Endometrial microvascular endothelial cells (primary cell): Measurements from ENCODE around the gene DLGAP5. TPM values are rescaled to one million over a fixed set of nuclear protein-coding genes. Genes with fewer than 3 reads are reported as not detected.

ENCODE experiments used
- in situ Hi-C: cut with HindIII; loops from 2 replicates; pipeline ENCODE4 v1.10.0; 2017; ENCODE audit warnings: low sequenced_read_pairs, low pct_unique_long_range_greater_than_20kb; ENCODE audit errors: inconsistent ontology term
- total RNA-seq: library from RNA; depleted of rRNA; stranded (reverse); fragments of >200 nt; gene quantifications from one replicate; pipeline ENCODE4 v1.2.3, GENCODE V29; 2015; ENCODE audit errors: inconsistent ontology term

DLGAP5 gene
- total RNA-seq, 1 donor from 2014 or later, result 62.4 TPM

- in situ Hi-C loops, result no loop called here
Observed at GRCh38 chr14:55118761-55119160, 72.6 kb downstream of the DLGAP5 start.

DNA sequence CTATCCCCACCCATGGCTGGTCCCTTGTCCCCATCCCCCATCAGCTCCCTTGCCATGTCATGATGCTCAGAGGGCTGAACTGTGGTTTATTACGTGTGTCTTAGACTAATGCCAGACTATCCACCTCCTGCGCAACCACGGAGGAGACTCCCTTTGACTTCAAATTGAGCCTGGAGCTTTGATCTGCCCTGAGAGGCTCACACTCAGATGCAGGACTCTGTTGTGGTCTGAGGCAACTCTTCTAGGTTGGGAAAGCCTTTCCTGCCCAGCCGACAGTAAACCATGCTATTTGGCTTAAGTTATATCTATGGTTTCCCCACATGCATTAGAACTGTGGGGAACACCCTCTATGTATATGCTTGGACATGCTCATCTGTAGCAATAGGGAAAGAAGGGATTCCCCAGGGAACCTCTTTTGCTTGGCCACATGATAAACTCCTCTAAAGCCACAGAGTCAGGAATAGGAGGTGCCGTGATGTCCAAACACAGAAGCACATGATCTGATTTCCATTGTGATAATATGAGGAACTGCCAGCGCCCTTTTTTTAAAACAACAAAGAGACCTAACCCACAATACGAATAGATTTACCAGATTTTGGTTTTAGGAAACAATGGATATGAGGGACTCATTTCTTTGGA is 73.5 kb downstream of the DLGAP5 start:
- in situ Hi-C loops, result no loop called here

DNA sequence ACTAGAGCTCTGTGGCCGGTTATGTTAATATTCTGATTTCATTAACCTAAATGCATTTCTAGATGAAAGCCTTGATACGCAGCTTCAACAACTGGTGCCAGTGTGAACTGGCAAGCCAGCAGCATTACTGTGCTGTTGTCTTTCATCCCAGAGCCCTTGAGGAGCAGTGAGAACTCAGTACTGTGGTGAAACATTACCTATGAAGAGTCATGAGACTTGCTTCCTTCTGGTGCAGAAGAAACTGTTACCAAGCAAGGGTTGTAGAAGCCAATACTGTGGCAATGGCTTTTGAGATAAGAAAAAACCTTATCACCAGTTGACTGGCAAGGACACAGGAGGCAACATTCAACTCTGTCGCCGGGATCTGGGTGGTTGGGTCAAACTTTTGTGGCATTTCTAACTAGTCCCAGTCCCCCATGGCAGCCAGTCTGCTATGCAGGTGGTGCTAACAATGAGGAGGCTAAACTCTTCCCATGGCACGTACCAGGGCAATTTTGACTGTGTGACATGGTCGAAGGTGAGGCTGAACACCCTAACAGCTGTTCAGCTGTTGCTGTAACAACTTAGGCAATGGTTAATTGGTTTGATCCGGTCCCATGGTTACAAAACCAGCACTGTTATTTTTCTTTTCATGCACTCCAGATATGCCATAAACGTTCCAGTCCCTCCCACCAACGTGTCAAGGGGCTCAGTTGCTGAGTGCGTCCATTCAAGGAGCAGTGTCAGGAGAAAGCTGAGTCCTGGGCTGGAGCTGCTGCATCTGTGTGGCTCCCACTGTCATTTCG is 74.9 kb downstream of the DLGAP5 start:
- in situ Hi-C loops, result no loop called here

DNA sequence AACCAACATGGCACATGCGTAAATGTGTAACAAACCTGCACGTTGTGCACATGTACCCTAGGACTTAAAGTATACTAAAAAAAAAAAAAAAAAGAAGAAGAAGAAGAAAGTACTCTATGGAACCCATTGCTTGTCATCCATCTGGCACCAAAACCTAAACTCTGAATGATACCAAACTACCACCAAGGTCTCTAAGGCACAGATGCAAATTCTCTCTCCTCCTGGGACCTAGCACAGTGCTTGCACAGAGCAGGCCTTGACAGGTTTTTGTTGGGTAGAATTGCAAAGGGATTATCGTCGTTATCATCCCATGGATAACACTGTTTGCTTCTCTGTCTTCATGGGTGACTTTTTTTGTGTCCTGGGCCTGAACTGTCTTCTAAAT is 75.5 kb downstream of the DLGAP5 start:
- in situ Hi-C loops, result no loop called here

- in situ Hi-C loops, result no loop called here
Observed at GRCh38 chr14:55115460-55115859, 75.9 kb downstream of the DLGAP5 start.

GRCh38 chr14:55114720-55115119 is 76.7 kb downstream of the DLGAP5 start:
- in situ Hi-C loops, result no loop called here

GRCh38 chr14:55111122-55111708 is 80.2 kb downstream of the DLGAP5 start:
- in situ Hi-C loops, result no loop called here

GRCh38 chr14:55109836-55110235 is 81.5 kb downstream of the DLGAP5 start:
- in situ Hi-C loops, result no loop called here

GRCh38 chr14:55107766-55108554 is 83.4 kb downstream of the DLGAP5 start:
- in situ Hi-C loops, result no loop called here

GRCh38 chr14:55105991-55106390 is 85.4 kb downstream of the DLGAP5 start:
- in situ Hi-C loops, result no loop called here

- in situ Hi-C loops, result no loop called here
Observed at GRCh38 chr14:55103971-55104954, 87.1 kb downstream of the DLGAP5 start.

DNA sequence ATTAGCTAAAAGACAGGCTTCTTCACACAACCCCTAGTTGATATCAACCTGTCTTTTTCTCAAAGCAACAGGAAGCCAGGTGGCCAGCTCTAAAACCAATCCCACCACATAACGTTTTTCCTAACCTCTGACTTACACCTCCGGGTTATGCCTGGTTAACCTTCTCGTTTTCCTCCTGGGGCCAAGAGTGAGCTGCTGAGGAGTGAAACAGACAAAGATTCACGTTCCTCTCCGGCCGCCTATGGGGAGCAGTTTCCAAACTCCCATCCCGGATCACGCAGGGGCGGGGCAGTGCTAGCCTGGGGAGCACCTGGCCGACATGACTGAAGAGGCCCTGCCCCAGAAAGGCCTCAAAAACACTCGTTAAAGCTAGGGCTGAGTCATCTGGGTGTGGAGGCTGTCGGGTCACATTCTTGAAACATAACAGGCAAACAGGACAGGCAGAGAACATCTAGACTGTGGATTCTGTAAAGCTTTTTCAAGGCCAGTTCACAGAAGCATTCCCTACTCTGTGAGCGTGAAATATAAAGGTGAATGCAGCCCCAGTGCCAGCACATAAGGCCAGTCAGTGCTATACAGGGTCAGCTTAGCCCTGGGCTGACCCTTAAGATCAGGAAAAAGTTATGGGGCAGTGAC is 88.3 kb downstream of the DLGAP5 start:
- in situ Hi-C loops, result no loop called here

GRCh38 chr14:55102141-55102621 is 89.2 kb downstream of the DLGAP5 start:
- in situ Hi-C loops, result no loop called here

DNA sequence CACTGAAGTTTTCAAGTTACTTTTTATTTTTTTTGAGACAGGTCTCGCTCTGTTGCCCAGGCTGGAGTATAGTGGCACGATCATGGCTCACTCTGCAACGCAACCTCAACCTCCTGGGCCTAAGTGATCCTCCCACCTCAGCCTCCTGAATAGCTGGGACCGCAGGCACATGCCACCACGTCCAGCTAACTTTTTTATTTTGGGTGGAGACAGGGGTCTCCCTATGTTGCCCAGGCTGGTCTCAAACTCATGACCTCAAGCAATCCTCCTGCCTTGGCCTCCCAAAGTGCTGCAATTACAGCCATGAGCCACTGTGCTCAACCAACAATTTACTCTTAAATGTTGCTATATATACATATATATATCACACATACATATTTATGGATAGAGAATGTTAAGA is 89.7 kb downstream of the DLGAP5 start:
- in situ Hi-C loops, result no loop called here

DNA sequence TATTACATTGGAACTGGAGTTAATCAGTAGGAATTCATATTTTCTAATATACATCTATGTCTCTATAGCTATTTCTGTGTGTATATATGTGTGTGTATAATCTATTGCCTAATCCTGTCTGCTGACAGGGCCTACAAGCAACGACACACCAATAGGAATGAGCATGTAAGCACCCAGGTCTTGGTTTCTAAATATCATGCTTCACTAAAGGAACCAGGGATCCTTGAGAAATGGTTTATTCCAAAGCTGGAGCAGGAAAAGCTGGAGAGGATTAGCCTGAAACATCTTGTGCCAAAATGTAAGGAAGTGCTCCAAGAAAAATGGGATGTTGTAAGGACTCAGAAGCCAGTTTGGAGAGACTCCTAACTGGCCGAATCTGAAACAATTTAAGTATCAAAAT is 91.6 kb downstream of the DLGAP5 start:
- in situ Hi-C loops, result no loop called here

GRCh38 chr14:55098561-55098898 is 92.9 kb downstream of the DLGAP5 start:
- in situ Hi-C loops, result no loop called here
